Neural progenitor cell (in vitro differentiated cells): ENCODE data around the gene AGK.
A peak's percentile ranks its signal among the peaks of the same experiment; 100 is the strongest.

Experiments used
- EZH2 ChIP-seq: fragments of 200-600 bp; sonication (generic); IDR thresholded peaks from 2 replicates; pipeline ENCODE4 v1.6.1; 2017; ENCODE audit warnings: antibody characterized with exemption, mild to moderate bottlenecking, moderate library complexity
- TF ChIP-seq, protein P1 (sequence below): fragments of 200-600 bp; sonication (generic); IDR thresholded peaks from 2 replicates; pipeline ENCODE4 v1.5.1; 2017; ENCODE audit warnings: antibody characterized with exemption, mild to moderate bottlenecking

DNA sequence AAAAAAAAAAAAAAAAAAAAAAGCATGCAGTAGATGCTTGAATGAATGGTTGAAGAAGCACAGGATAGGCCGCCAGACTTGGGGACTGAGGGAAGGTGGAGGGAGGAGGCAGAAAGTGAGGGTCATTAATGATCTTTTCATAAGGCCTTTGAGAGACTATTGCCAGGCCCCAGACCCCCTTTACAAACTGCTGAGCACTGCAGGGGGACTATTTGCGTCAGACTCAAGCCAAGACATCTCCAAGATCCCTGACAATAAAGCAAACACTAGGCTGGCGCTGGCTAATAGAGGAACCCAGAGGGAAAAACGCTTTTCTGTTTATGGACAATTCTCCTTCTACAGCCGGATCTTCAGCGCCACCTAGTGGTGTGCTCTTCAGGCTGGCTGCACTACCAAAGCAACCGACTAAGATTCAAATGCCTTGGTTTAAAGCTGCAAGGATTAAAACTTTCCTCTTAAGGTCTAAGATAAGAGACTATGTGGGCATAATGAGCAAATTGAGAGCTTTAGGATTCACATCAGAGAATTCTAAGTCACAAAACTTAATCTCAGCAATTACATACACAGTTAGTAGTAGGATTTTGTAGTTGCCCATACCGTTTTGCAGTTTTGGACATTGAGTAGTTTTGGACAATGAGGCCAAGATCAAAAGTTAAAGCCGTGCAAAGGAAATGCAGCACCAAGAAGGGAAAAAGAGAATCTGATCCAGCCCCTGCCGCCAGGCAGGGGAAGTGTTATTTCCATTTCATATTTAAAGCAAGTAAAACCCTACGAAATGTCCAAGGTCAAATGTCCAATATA, 17.9 kb upstream of the AGK start:
- TF ChIP-seq, protein P1, sequence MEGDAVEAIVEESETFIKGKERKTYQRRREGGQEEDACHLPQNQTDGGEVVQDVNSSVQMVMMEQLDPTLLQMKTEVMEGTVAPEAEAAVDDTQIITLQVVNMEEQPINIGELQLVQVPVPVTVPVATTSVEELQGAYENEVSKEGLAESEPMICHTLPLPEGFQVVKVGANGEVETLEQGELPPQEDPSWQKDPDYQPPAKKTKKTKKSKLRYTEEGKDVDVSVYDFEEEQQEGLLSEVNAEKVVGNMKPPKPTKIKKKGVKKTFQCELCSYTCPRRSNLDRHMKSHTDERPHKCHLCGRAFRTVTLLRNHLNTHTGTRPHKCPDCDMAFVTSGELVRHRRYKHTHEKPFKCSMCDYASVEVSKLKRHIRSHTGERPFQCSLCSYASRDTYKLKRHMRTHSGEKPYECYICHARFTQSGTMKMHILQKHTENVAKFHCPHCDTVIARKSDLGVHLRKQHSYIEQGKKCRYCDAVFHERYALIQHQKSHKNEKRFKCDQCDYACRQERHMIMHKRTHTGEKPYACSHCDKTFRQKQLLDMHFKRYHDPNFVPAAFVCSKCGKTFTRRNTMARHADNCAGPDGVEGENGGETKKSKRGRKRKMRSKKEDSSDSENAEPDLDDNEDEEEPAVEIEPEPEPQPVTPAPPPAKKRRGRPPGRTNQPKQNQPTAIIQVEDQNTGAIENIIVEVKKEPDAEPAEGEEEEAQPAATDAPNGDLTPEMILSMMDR: peak; percentile 99
- TF ChIP-seq EZH2: no peak
